A549 (cell line): Measurements from ENCODE around the gene KCNQ1. TPM values are rescaled to one million over a fixed set of nuclear protein-coding genes. Genes with fewer than 3 reads are reported as not detected.

Source experiments
- ATAC-seq, 2 experiments: fragments of 200-7000 bp in 1 of 2; fragments of >200 bp in 1 of 2; cut with Nextera tagmentation in 1 of 2; cut with Tn5 transposase in 1 of 2; 3 replicates each; pipeline versions ENCODE4 v1.8.0 to v1.9.1; 2018 to 2020; ENCODE audit warnings: mild to moderate bottlenecking in 1 of 2, moderate library complexity in 1 of 2
- CTCF ChIA-PET: fragments of 300-600 bp; sonication (Branson Sonifier 250); formaldehyde crosslinking; extraction: SDS; loops from one replicate; lab custom pipeline; 2021; ENCODE audit warnings: antibody characterized with exemption, inconsistent platforms; lab: Yijun Ruan, JAX
- POLR2A ChIA-PET: fragments of 350-600 bp; formaldehyde crosslinking; extraction: SDS; loops from one replicate; lab custom pipeline; 2021; ENCODE audit warnings: antibody characterized with exemption, inconsistent platforms; lab: Yijun Ruan, JAX
- DNase-seq, 2 experiments: peaks; one replicate each; pipeline versions ENCODE4 v3.0.0 to v3.0.0-alpha.2; 2011 to 2016; ENCODE audit warnings: low read depth in 1 of 2, low spot score in 1 of 2
- FAIRE-seq: peaks from 2 replicates; lab custom pipeline; 2011; peaks lifted over from hg19 to GRCh38; lab: Jason Lieb, UNC
- H3K27ac ChIP-seq, 2 experiments: fragments of >200 bp; sonication (Bioruptor Twin); formaldehyde crosslinking; 3 replicates each; pipeline ENCODE4 v1.5.1; 2016 to 2017
- H3K4me1 ChIP-seq: fragments of >200 bp; sonication (Bioruptor Twin); formaldehyde crosslinking; 3 replicates; pipeline ENCODE4 v1.6.1; 2016
- H3K4me2 ChIP-seq: fragments of >200 bp; sonication (Bioruptor Twin); formaldehyde crosslinking; 3 replicates; pipeline ENCODE4 v1.6.1; 2016
- H3K4me3 ChIP-seq: fragments of >200 bp; sonication (Bioruptor Twin); formaldehyde crosslinking; 3 replicates; pipeline ENCODE4 v1.5.1; 2016
- H3K9me3 ChIP-seq: fragments of >200 bp; sonication (Bioruptor Twin); formaldehyde crosslinking; 3 replicates; pipeline ENCODE4 v1.6.1; 2016
- CBX2 ChIP-seq: fragments of 200-600 bp; sonication (generic); IDR thresholded peaks from 2 replicates; pipeline ENCODE4 v1.6.1; 2016; ENCODE audit warnings: low read depth, mild to moderate bottlenecking, borderline replicate concordance
- CBX8 ChIP-seq: fragments of 200-600 bp; sonication (generic); IDR thresholded peaks from 2 replicates; pipeline ENCODE4 v1.6.1; 2016
- E2F6 ChIP-seq: IDR thresholded peaks from 2 replicates; pipeline ENCODE4 v1.6.1; 2012; ENCODE audit warnings: low read depth, borderline replicate concordance
- EHF ChIP-seq: fragments of 250-450 bp; sonication (Bioruptor Pico); IDR thresholded peaks from 2 replicates; pipeline ENCODE4 v1.5.0; 2020; ENCODE audit warnings: mild to moderate bottlenecking
- EHMT2 ChIP-seq: fragments of 200-600 bp; sonication (generic); IDR thresholded peaks from 2 replicates; pipeline ENCODE4 v1.6.1; 2016; ENCODE audit warnings: antibody characterized with exemption, low read depth, mild to moderate bottlenecking, moderate library complexity
- EP300 ChIP-seq, 2 experiments: fragments of >200 bp; sonication (Bioruptor Twin); formaldehyde crosslinking; IDR thresholded peaks; 2 replicates in 1 of 2; 3 replicates in 1 of 2; pipeline ENCODE4 v1.6.1; 2016 to 2017
- ESRRA ChIP-seq: fragments of 150-350 bp; IDR thresholded peaks from 2 replicates; pipeline ENCODE4 v1.6.1; 2014; ENCODE audit warnings: mild to moderate bottlenecking, low read length, borderline replicate concordance
- GATA3 ChIP-seq: IDR thresholded peaks from 2 replicates; pipeline ENCODE4 v1.6.1; 2012; ENCODE audit warnings: borderline replicate concordance
- HES2 ChIP-seq: fragments of >200 bp; sonication (Bioruptor Twin); formaldehyde crosslinking; IDR thresholded peaks from 2 replicates; pipeline ENCODE4 v1.6.1; 2016
- HOXB13 ChIP-seq: fragments of 250-450 bp; sonication (Bioruptor Pico); IDR thresholded peaks from 2 replicates; pipeline ENCODE4 v1.5.0; 2020; ENCODE audit warnings: low read depth, mild to moderate bottlenecking, moderate library complexity
- JUNB ChIP-seq: fragments of >200 bp; sonication (Bioruptor Twin); formaldehyde crosslinking; IDR thresholded peaks from 2 replicates; pipeline ENCODE4 v1.6.1; 2016
- MAFK ChIP-seq: fragments of 450-650 bp; IDR thresholded peaks from 2 replicates; pipeline ENCODE4 v1.6.1; 2014; ENCODE audit not compliant: partially characterized antibody
- MAX ChIP-seq: IDR thresholded peaks from 2 replicates; pipeline ENCODE4 v1.6.1; 2012
- NFE2L2 ChIP-seq: fragments of 150-350 bp; conservative IDR thresholded peaks from 2 replicates; pipeline ENCODE4 v1.6.1; 2014; ENCODE audit warnings: low read length
- PHF8 ChIP-seq: fragments of 200-600 bp; sonication (generic); IDR thresholded peaks from 2 replicates; pipeline ENCODE4 v1.6.1; 2016; ENCODE audit warnings: low read depth, mild to moderate bottlenecking, antibody characterized with exemption, moderate library complexity, borderline replicate concordance
- POLR2A ChIP-seq: IDR thresholded peaks from 2 replicates; pipeline ENCODE4 v1.6.1; 2012; ENCODE audit warnings: mild to moderate bottlenecking, low read length
- RAD21 ChIP-seq, 2 experiments: fragments of >200 bp in 1 of 2; sonication (Bioruptor Twin) in 1 of 2; formaldehyde crosslinking in 1 of 2; IDR thresholded peaks in 1 of 2; conservative IDR thresholded peaks in 1 of 2; 2 replicates in 1 of 2; 3 replicates in 1 of 2; pipeline ENCODE4 v1.6.1; 2012 to 2018; ENCODE audit warnings: inconsistent platforms in 1 of 2
- RCOR1 ChIP-seq: fragments of 150-350 bp; IDR thresholded peaks from 2 replicates; pipeline ENCODE4 v1.6.1; 2014; ENCODE audit warnings: antibody characterized with exemption, low read length, low read depth
- RFX5 ChIP-seq: fragments of 450-650 bp; IDR thresholded peaks from 2 replicates; pipeline ENCODE4 v1.7.1; 2014; ENCODE audit warnings: antibody characterized with exemption, mild to moderate bottlenecking, moderate library complexity
- RNF2 ChIP-seq: fragments of 200-600 bp; sonication (generic); IDR thresholded peaks from 2 replicates; pipeline ENCODE4 v1.6.1; 2016; ENCODE audit warnings: low read depth, mild to moderate bottlenecking, antibody characterized with exemption, moderate library complexity, borderline replicate concordance
- USF2 ChIP-seq: fragments of 450-650 bp; IDR thresholded peaks from 2 replicates; pipeline ENCODE4 v1.6.1; 2014; ENCODE audit warnings: antibody characterized with exemption
- ZNF302 ChIP-seq: fragments of 250-450 bp; sonication (Bioruptor Pico); IDR thresholded peaks from 2 replicates; pipeline ENCODE4 v1.9.0; 2021; ENCODE audit warnings: inconsistent platforms, mild to moderate bottlenecking, moderate library complexity
- WGBS: methylation state at CpG from one replicate; pipeline ENCODE4 v1.1.6; 2017; ENCODE audit errors: missing lambda C conversion rate; 5-methylcytosine and 5-hydroxymethylcytosine counted together
- polyA plus RNA-seq, 4 experiments: library from polyadenylated mRNA; depleted of rRNA in 3 of 4; stranded (reverse); fragments of >200 nt; fragmentation: RNase III in 1 of 4; extraction: RNeasy Plus Mini Kit Qiagen cat#74134 plus additional on column Dnase treatment in 1 of 4; gene quantifications; 2 replicates in 3 of 4; 3 replicates in 1 of 4; pipeline ENCODE4 v1.2.3, GENCODE V29; 2011 to 2017

Gene KCNQ1
- polyA plus RNA-seq, 2 of the 4 experiments (the other 2 are of a cell fraction) = 0.14 to 0.17 TPM

- no peak overlapping the region for H3K27ac ChIP-seq
- no peak for TF ChIP-seq NFE2L2
- no peak for TF ChIP-seq EP300 (IDR thresholded peaks at IDR 0.05)
- no peak for TF ChIP-seq PHF8
- TF ChIP-seq MAX = no peak
- TF ChIP-seq HOXB13 (CRISPR knock-in tag) = no peak
- TF ChIP-seq HES2 = no peak
- TF ChIP-seq MAFK = no peak
- no peak for TF ChIP-seq ZNF302 (CRISPR knock-in tag)
- no peak for TF ChIP-seq E2F6
- no peak for TF ChIP-seq POLR2A
- TF ChIP-seq RFX5 = no peak
- TF ChIP-seq GATA3 = no peak
- TF ChIP-seq, all 56 proteins: peak for 0
- Histone ChIP-seq H3K9me3 (no peaks in the 10 kb centered on the region), H3K4me1 (no peaks in the 10 kb centered on the region), H3K4me2 (no peak overlapping the region), H3K4me3 (no peak overlapping the region)
- ChIA-PET POLR2A (no interaction called here), CTCF (interaction anchor here (0.6 to 5.3 kb wide), 8 partner anchors 13 to 1052 kb away, joined by 3 to 31 read pairs (median 3); no protein-coding TSS in a partner anchor)
- ATAC-seq = no peak; a peak in 1 of 6 replicates
- no peak for DNase-seq
- WGBS = 55% methylated on average over 15 of the region's 20 CpGs
- FAIRE-seq = no peak
Observed at GRCh38 chr11:2465202-2466068, 20.6 kb downstream of the KCNQ1 start.

- CTCF ChIA-PET = interaction anchor here (0.6 to 5.3 kb wide), 6 partner anchors 14 to 1052 kb away, joined by 3 to 31 read pairs (median 3); no protein-coding TSS in a partner anchor
- no peak overlapping the region for H3K4me2 ChIP-seq
- ATAC-seq (no peak), DNase-seq (no peak), FAIRE-seq (no peak)
- TF ChIP-seq E2F6 (no peak), RAD21 (conservative IDR thresholded peaks at IDR 0.05 in 1 of 2, IDR thresholded peaks at IDR 0.05 in 1 of 2) (no peak), RNF2 (no peak), CBX8 (no peak), HES2 (no peak), EHMT2 (no peak), CBX2 (no peak), RCOR1 (no peak), JUNB (no peak), PHF8 (no peak), MAFK (no peak), MAX (no peak), EHF (no peak), ESRRA (no peak), USF2 (no peak)
- H3K4me3 ChIP-seq = no peak overlapping the region
- no peaks in the 10 kb centered on the region for H3K9me3 ChIP-seq
- H3K27ac ChIP-seq = no peak overlapping the region
- WGBS = 45% methylated on average over 8 of the region's 9 CpGs
- H3K4me1 ChIP-seq = no peaks in the 10 kb centered on the region
- POLR2A ChIA-PET = no interaction called here
Observed at GRCh38 chr11:2466069-2466801, 21.4 kb downstream of the KCNQ1 start.
